Measurements from ENCODE around the gene CLIC4. TPM values are rescaled to one million over a fixed set of nuclear protein-coding genes. Genes with fewer than 3 reads are reported as not detected.
A peak's percentile ranks its signal among the peaks of the same experiment; 100 is the strongest.

Gene CLIC4
- total and polyA plus RNA-seq, 2 of the 8 experiments (the other 6 are each of a cell fraction or from before 2014, with no cell fraction given), result 77.5 to 293 TPM

DNA sequence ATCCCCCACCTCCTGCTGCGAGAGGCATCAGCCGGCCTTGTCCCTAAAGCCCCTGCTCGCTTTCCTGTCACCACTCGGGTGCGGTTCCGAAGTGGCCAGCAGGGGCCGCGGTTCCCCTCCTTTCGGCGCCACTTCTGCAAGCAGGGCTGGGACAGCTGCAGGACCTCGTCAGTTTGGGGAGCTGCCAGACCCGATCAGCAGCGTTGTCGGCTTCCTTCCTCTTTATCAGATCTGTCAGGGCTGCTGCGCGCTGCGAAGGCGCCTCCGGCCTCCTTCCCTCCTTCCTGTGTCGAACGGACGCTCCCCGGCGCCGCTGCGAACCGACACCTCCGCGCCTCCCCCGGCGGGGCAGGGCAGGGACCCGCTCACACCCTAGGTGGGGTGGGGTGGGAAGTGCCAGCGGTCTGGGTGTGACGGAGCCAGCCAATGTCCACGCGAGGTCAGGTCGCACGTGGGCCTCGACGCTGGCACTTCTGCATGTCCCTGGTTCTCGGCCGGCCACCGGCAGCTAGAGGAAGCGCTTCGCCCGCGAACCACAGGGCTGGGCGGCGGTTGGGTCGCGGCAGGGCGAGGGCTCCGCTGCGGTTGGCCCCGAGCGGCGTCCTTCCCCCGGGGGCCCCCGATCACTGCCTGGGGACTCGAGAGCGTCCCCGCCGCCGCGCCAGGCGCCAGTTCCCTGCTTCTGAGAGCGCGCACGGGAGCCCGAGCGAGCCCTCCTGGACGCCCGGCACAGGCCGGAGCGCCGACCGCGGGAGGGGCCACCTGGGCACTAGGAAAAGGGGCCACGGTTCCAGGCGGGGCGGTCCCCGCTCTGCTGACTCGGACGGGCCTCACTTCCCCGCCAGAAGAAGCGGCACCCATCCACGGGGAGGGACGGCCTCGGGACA lies 103.0 kb downstream of the CLIC4 start (continued):
- TF ChIP-seq YY1 (IDR thresholded peaks at IDR 0.05; ENCODE audit: low read depth, low read length) (peak; percentile 34; the same call in 1 of the 2 replicates), POLR2AphosphoS5 (IDR thresholded peaks at IDR 0.05; ENCODE audit: low read depth, low read length) (peak; percentile 88), JUN (IDR thresholded peaks at IDR 0.05; ENCODE audit: low read depth, low read length) (no peak), ASH2L (IDR thresholded peaks at IDR 0.05; ENCODE audit: low read length) (peak; percentile 75), SP4 (IDR thresholded peaks at IDR 0.05; ENCODE audit: low read length) (0 out of 2 replicates have a peak, but pooled peaks have one; percentile 53), RBBP5 (IDR thresholded peaks at IDR 0.05; ENCODE audit: borderline replicate concordance, low read depth, low read length) (peak; percentile 94; the same call in 1 of the 2 replicates), EZH2 (IDR thresholded peaks at IDR 0.05; ENCODE audit: low read depth, low read length, severe bottlenecking) (peak; percentile 63), KDM4A (IDR thresholded peaks at IDR 0.05; ENCODE audit: low read depth, low read length, severe bottlenecking) (peak; percentile 40), EP300 (IDR thresholded peaks at IDR 0.05; ENCODE audit: borderline replicate concordance in 1 of 2, low read depth in 2 of 2, low read length in 2 of 2) (no peak), RNF2 (IDR thresholded peaks at IDR 0.05; ENCODE audit: borderline replicate concordance, low read depth, low read length, missing control alignments, poor library complexity, severe bottlenecking) (no peak), POLR2A (IDR thresholded peaks at IDR 0.05; ENCODE audit: control extremely low read depth in 1 of 2, low read depth in 2 of 2, low read length in 2 of 2) (peak; percentile 36 to 64; a peak in 2 of 3 replicates), EGR1 (IDR thresholded peaks at IDR 0.05; ENCODE audit: borderline replicate concordance, low read depth, low read length) (no peak), CBX8 (IDR thresholded peaks at IDR 0.05; ENCODE audit: borderline replicate concordance, low read depth, low read length) (no peak), SIN3A (conservative IDR thresholded peaks at IDR 0.05 in 1 of 2, IDR thresholded peaks at IDR 0.05 in 1 of 2; ENCODE audit: low read depth in 1 of 2, low read length in 2 of 2) (peak; percentile 90 to 94; a peak in 3 of 4 replicates), GABPA (IDR thresholded peaks at IDR 0.05; ENCODE audit: borderline replicate concordance, insufficient read depth, low read length) (no peak), ATF2 (IDR thresholded peaks at IDR 0.05; ENCODE audit: low read length) (no peak), JUND (IDR thresholded peaks at IDR 0.05; ENCODE audit: low read length) (peak; percentile 37; the same call in 1 of the 2 replicates), ZNF274 (IDR thresholded peaks at IDR 0.05; ENCODE audit: borderline replicate concordance, extremely low read depth, low read length) (no peak), MAFK (IDR thresholded peaks at IDR 0.05; ENCODE audit: low read depth, low read length) (no peak)
- TF ChIP-seq, protein P1, sequence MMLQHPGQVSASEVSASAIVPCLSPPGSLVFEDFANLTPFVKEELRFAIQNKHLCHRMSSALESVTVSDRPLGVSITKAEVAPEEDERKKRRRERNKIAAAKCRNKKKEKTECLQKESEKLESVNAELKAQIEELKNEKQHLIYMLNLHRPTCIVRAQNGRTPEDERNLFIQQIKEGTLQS (IDR thresholded peaks at IDR 0.05; ENCODE audit: insufficient read depth, low read depth, low read length), result no peak
